HG03196 (cell line): Measurements from ENCODE around the gene ANGPTL2.

Source experiments
- ATAC-seq: cut with Tn5 transposase; IDR thresholded peaks from one replicate; pipeline ENCODE4 v1.9.1; 2021; ENCODE audit not compliant: unreplicated experiment

ANGPTL2 gene

DNA sequence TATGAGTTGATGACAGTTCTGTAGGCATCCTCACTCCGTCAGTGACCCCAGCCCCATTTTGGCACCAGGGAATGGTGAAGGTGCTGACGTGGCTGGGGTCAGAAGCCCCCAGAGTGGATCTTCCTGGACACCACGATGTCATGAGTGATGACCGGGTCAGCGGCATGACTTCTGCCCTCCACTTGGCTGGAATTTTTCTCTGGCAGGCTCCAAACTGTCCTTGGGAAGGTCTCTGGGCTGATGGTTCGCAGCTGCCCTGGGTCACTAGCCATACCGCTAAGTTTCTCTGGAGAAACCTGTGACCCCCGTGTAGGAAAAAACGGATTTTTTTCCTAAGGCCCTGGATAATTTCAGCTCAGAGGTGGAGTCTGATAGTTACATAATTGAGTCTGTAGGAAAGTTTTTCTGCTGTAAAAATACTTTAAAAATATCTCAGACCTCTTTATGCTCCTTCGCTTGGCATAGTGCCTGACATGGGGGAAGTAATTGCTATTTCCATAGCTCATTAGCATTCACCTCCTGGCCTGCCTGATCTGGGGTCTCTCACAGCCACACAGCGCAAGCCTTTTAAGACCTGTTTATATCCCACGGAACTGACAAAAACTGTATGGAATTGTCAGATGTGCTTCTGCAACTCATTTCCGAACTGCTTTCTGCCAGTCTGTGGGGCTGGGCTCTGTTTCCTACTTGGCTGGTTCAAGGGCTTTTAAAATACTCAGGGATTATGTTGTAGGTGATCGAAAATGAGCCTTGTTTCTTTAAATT is 69.2 kb downstream of the ANGPTL2 start:
- no peak for ATAC-seq

DNA sequence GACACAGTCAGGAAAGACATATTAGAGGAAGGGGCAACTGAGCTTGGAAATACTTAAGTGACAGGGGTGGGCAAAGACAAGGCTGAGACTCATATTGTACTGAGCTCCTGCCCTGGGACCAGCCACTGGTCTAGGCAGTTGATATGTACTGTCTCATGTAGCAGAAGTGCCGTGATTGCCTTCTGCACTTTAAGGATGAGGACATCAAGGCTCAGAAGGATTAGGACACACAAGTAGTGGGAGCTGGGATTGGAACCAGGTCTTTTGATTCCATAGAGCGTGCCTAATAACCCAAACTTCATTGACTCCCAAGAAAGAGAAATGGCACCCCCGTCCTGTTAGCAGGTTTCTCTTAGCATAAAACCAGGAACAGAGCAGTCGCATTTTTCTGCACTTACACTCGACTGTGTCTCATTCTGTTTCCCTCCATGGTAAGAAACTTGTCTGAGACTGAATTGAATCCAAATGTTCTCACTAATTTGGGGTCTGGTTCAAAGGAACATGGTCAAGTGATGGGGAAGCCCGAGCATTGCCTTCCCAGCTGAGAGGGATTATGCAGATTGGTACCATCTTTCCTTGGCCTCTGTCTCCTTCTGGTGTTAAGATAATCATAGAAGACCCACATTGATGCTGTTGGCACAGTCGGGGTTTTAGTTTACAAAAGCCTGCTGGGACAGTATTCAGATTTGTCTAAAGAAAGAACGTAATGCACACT is 70.4 kb downstream of the ANGPTL2 start:
- no peak for ATAC-seq

DNA sequence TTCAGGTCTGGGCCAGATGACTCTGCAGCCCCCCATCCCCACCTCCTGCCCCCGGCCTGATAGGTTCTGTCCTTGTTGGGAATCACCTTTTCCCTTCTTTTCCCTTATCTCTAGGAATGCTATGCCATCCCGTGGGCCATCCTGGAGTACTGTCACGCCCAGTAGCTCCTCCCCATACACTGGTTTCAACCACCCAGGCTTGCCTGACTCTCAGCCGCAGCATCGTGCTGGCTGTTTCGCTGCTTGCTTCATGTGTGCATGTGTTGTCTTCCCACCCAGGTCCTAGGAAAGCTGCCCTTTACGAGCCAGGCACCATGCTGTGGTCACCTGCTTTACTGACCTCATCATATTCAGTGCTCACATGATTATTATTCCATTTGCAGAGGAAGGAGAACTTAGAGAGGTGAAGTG is 71.8 kb downstream of the ANGPTL2 start:
- no peak for ATAC-seq

DNA sequence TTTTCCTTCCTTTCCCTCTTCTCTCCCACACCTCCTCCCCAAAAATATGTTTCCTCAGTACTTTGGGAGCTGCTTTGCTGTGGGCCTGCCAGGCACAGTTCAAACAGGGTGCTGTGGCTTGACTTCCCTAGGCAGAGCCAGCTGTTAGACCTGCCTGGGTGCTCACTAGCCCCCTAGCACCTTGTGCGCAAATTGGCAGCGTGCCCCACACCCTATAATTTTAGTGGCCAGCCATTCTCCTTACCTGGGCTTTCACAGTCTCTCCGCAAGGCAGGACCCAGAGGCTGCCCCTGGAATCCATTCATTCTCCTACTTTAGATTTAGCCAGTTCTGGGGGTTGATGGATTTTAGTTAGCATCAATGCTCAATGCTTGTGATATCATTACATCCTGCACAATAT is 72.3 kb downstream of the ANGPTL2 start:
- ATAC-seq: no peak

DNA sequence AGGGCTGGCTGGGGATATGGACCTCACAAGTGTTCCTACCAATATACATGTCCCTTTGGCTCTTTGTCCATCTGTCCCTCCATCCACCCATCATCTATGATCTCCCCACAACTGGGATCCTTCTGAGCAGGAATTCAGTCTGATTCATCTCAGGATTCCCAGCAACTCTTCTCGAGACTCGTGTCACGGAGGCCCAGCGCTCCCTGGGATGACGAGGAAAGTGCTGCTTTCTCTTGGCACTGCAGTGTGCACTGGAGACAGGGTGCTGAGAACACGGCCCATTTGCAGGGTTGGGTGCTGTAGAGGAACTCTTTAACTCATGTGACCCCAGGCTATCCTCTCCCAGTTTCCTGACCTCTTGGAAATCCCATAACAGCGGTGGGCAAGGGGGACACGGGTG is 72.9 kb downstream of the ANGPTL2 start:
- ATAC-seq: no peak

DNA sequence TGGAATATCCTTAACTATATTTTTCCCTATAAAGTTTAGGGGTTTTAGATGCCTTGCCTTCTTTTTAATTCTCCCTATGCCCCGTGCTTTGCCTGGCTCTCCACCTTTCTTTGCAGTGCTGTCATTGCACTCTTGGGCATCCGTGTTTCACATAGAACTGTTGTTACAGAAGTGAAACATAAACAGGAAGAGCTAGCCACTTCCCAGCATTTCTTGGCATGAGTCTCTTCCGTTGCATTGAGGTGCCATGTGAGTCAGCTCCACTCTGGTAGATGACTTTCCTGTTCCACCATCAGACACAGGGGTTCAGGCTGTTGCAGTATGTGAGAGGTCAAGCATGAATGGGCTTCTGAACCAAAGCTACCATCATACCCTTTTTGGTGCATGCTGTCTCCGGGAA is 73.4 kb downstream of the ANGPTL2 start:
- peak; percentile 76 for ATAC-seq

DNA sequence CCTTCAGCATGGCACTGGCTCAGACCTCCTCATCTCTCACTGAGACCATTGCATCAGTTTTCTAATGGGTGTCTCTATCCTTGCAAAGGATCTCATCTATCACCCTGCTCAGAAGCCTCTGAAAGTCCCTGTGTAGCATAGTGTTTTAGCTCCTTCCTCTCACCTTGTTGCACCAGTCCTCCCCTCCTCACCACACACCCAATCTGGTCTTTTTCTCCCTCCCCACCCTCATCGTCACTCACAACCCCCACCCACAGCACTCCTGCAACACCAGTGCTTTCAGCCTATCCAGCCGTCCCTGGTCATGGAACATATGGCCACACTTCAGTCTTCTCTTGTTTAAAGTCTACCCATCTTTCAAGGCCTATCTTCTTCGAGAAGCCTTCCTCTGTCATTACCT is 74.5 kb downstream of the ANGPTL2 start:
- ATAC-seq: no peak

DNA sequence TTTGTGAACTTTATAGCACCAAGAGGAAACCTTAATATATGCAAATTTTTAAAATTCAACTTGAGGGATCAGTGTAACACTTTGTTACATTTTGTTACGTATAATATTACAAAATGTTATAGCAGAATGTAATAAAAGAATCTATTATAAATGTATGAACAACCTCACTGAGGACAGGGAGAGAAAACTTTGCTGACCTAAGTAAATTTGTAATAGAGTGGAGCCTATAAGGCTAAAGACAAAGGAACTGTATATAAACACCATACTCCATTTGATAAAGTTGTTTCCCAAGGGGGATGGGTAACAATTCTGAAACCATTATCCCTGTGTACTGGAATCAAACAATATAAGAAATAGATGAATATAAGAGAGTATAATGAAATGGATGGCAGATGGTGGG is 77.3 kb downstream of the ANGPTL2 start:
- no peak for ATAC-seq

DNA sequence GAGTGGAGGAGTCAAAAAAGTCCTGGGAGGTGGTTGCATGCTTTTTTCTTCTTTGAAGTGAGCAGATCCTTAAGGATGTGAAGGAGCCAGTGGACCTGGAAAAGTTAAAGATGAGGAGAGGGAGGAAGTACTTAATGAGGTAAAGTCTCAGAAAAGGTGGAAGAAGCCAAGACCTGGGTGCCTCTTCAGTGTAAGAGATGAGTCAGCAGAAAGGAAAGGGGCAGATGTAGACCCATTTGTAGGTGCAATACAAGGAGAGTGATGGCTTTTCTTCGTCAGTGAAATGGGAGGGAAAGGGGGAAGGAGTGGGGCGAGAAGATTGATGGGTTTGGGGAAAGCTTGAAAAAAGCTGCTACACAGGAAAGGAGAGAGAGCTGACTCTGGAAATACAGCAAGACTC is 82.9 kb downstream of the ANGPTL2 start:
- ATAC-seq: no peak

DNA sequence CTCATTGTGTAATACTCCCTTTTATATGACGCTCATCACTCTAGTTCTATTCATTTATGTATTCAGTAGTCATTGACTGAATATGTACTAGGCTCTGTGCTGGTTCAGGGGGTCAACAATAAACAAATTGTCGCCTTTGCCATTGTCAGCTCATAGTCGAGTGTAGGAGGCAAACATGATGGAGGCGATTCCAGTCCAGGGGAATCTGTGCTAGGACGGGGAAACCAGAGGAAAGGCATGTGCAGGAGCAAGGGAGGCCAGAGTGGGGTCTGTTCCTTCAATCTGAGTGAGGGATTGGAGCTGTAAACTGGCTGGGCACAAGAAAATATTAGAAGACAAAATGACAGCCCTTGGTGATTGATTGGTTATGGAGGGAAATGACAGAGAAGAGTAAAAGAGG is 83.9 kb downstream of the ANGPTL2 start:
- no peak for ATAC-seq
